Superior temporal gyrus (tissue), 1 donor: ENCODE results near the gene DENND1A.

ENCODE experiments used
- DNase-seq: peaks from one replicate; pipeline ENCODE4 v3.0.0-alpha.2; 2016; ENCODE audit errors: extremely low spot score

The DENND1A gene

DNA sequence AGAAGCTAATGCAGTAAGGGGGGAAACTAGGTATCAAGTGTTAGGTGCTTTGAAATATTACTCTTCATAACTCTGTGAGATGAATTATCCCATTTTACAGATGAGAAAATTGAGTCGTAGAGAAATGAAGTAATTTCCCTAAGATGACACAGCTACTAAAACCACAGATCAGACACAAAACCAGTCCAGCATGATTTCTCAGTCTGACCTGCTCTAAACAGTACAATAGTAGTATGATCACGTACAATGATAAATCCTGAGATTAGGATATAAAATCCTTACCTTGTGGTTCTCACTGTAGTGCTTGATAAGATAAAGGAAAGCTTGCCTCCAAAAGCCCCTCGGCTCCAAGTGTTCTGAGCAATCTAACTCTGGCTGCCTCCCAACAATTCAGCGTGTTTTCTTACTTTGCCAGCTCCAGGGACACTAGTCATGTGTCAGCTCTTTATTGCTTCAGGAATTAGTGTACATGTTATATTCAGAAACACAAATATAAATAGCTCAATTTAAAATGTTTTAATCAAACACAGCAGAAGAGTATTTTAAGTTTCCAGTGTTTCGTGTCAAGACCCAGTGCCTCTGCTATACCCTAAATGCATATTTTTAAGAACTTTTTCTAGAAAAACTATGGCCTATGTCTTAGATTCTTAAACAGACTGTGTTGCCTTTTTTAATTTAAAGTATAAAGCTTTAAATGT lies 243.6 kb downstream of the DENND1A start:
- DNase-seq, result peak; percentile 52

DNA sequence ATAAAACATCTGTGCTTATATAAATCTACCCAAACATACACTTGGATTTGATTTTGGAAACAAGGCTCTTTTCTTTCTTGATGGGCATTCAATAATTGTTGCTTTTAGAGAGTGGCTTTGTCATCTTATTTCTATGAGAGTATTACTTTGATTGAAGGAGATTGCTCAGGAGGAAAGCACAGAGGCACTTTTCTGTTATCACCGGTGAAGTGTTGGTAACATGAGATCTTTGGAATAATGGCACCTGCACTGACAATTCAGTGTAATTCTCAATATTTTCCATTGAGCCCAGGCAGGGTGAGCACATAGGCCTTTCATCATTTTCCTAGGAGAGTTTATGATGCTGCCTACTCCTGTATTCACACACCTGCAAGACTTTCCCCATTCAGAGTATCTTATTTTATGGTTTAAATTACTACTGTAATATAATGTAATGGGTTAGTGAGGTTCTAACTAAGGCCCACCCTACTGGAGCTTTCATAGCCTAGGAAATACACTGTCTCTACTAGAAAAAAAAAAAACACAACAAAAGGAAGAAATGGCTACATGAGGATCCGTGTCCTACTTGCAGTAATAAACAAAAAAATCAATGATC lies 244.3 kb downstream of the DENND1A start:
- DNase-seq, result no peak

DNA sequence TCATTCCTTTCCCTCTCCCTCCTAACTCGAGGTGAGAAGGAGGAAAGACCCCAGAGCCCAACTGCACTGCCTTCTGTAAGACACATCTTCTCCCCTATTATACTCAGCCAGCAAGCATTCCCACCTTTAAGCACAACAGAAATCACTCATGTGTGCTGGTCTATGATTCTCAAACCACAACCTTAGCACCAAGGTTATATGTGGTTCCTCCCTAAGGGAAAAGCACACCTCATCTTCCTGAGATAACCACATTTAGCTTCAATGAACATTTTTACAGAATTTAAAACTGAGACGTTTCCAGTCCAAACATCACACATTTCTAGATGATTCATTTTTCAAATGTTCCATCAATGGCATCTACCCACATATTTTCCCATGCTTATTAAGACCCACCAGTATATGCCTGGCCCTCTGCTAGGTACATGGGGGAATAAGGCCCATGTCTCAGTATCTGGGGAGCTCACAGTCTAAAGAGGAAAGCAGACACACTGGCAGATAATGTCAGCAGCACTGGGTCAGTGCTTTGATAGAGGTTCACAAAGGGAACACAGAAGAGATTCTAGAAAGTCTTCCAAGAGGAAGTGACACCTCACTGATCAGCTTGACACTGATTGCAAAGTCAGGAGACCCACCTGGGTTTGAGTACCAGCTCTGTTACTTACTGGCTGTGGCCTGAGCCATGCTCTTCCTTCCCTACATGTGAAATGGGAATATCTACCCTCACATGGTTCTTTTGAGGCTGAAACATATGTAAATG lies 245.4 kb downstream of the DENND1A start:
- DNase-seq, result no peak

DNA sequence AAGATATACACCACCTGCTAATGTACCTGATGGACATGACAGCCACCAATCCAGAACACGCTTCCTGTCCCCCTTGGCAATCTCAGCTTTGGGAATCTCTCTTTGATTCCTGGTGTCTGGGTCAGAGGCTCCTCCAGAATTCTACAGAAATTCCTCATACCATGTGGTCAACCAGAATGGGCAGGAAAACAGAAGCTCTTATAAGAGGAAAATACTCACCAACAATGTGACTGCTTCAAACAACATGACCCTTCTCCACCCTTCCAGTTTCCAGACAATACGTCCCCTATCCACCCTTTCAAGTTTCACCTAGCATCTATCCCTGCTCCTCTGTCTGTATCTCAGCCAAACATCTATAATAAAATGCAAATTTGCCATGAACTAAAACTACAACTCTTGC lies 247.2 kb downstream of the DENND1A start:
- DNase-seq, result no peak

DNA sequence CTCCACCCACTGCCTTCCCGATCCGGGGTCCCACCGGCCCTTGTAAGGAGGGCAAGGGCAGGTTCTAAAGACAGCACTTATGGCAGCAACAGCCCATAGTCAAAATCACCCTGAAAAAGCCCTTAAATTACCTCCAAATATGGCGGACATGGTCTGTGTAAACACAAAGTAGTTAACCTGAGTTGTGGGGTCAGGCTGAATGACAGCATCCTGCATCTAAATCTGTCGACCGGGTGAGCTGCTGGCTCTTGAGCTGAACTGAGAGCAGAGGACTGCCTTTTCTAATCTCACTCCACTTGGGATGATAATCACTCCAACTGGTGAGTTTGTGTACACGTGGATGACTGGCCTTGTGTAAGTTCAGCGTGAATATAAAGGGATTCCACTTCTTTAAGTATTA lies 249.6 kb downstream of the DENND1A start:
- DNase-seq, result no peak

DNA sequence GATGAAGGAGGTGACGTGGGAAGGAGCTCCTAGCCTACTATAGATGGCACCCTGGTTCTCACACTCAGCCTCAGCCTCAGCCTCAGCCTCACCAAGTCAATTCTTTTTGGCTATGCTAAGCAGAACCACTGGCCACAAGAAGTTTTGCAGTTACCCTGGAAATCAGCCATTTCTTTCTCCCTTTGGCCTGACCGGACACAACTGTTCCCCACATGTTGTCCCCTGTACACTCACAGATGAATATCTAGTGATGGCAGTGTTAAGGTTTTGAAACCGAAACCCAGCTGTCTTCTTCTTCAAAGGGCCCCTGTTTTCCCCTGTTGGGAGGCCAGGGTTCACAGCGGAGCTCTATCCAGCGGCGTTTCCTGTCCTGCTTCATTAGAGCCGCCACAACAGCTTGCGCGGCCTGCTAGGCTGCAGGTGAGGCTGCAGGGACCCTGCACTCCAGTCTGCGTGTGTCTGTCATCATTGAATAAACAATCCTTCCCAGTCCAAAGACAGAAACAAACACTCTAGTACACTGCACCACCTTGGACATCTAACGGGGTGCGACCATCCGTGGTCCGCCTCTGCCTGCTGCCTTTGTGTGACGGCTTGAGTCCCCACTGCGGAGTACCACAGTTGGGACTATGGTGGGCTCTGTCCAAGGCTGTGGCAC lies 250.5 kb downstream of the DENND1A start:
- no peak for DNase-seq

DNA sequence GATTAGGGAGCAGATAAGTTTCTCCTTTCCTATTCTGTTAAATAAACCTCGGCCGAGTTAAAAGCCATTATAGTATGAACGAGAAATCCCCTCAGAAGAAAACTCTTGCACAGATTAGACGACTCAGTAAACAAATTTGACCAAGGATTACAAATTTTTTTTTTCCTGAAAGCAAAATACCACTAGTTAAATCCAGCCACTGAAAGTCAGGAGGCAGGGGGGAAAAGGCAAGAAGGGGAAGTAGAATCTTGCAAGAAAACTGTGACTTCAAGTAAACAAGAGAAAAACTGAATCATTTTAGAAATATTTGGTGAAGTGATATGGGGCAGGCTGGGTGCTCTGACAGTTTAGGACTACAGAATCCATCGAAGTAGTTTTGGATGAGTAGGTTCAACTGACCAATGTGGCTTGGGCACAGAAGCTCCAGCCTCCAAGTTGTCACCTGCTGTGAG lies 251.0 kb downstream of the DENND1A start:
- DNase-seq, result no peak

DNA sequence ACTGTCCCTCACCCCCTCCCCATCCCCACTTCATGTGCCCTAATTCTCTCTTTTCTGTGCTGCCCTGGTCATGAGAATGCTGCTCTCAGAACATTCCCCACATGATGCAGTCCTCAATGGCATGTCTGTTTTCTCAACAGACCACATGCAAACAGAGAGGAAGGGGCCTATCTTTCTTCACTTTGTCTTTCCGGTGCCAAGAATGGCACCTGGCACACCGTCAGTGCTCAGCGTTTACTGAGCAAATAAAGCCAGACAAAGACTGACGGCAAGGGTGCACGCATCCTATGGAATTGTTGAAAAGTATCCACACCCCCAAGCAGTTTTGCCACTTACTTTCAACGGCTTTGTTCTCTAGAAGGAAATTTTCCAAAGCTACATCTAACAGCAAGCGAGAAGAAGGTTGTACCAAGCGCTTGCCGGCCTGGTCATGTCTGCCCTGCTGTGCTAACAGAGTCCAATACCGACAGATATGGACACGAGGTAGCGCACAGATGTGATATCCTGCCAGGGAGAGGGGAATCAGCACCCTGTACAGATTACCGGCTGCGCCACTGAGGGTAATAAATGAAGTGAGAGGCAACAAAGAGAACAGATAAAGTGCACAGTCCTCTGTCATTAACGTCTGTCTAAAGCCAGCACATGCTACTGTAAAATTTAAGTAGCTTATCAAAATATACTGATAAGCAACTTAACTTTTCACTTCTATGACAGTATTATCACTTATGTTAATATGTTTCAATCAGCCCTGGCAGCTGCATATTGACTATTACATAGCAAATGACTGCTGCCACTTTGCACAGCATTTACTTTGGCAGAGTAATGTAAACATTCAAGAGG lies 251.7 kb downstream of the DENND1A start:
- no peak for DNase-seq

DNA sequence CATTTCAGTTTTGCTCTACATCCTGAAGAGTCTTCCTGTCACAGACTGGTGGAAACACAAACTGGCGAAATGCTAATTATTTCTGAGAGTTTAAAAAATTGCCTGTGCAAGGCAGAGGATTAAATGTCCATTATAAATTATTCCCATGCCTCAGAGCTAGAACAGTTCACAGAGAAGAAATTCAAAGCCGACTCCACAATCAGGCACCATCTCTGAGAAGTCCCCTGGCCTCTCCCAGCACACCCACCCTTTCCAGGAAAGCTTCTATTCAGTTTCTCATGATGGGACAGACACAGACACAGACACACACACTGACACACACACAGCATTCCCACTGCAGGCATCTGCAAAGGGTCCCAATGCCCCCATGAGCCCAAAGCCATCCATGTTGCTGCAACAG lies 253.1 kb downstream of the DENND1A start:
- DNase-seq, result no peak

DNA sequence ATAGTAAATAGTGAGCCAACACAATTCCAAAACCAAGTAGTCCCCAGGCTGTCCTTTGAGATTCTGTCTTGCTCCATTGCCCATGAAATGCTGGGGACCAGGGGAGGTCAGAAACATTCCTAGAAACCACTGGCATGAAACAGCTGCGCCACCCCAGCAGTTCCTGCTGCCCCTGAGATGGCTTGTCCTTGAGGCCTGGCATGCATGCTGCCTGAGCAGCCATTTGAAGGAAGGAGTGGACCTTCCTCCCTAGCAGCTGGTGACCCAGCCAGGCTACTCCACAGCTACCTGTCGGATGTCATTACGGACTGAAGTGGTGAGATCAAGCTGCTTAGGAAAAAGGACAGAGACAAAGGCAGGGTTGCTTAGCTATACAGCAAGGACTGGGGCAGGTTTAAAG lies 260.6 kb downstream of the DENND1A start:
- DNase-seq, result no peak

DNA sequence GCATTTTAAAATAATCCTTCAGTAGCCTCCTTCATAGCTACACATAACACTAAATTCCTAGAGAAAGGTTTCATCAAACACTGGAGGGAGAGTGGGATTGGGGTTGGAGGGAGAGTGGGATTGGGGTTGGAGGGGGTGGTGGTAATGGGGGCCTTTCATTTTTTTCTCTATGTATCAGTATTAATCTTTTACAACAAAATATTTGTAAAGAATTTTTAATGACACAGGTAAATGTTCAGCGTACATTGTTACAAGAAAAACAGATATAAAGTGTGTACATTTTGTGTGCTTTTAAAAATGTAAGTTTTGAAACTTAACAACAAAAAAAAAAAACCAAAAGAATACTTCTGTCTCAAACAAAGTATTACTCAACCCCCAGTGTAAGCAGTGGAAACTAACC lies 266.4 kb downstream of the DENND1A start:
- no peak for DNase-seq

DNA sequence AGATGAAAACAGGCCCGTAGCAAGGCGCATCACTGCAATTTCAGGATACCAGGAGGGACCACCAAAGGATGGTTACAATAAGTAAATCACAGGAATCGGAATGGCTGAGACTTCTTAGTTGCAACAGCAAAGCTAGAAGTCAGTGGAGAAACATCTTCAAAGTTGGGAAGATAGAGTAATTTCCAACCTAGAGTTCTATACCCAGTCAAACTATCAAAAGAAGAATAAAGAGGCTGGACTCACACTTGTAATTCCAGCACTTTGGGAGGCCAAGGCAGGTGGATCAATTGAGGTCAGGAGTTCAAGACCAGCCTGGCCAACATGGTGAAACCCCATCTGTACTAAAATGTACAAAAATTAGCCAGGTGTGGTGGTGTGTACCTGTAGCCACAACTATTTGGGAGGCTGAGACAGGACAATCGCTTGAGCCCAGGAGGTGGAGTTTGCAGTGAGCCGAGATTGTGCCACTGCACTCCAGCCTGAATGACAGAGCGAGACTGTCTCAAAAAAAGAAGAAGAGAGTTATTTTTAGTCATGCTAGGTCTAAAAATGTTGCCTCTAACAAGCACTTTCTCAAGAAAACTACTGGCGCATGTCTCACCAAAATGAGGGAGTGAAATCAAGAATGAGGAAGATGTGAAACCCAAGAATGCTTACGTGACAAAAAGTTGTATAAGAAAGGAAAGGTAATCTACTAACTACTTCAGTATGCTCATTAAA lies 267.7 kb downstream of the DENND1A start:
- DNase-seq, result no peak

DNA sequence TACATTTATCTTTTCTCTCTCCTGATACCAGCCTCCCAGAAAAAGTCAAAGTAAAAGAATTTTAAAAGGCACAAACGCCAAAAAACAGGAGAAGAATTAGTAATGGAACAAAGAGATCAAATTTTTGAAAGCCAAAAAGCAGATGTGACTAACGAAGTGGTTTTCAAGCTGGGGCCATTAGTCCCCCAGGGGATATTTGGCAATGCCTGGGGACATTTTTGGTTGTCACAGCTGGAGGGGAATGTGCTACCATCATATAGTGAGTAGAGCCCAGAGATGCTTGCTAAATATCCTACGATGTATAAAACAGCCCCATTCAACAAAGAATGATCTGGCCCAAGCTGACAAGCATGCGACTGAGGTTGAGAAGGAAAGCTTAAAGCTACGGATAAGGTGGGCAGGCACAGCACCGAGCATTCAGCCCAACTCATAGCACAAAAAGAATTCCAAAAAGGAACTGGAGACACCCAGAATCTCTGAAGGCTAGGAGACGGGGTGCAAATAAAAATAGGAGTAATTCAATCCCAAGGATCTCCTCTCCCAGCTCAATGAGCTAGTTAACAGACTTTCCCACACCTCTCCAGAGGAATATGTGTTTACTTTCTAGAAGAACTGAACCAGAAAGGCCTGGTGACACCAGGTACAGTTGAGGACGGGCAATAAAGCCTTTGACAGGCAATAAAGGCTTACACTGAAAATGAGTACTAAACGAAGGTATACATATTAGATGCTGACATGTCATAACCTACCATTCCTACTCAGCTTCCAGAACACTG lies 269.0 kb downstream of the DENND1A start:
- DNase-seq, result no peak

DNA sequence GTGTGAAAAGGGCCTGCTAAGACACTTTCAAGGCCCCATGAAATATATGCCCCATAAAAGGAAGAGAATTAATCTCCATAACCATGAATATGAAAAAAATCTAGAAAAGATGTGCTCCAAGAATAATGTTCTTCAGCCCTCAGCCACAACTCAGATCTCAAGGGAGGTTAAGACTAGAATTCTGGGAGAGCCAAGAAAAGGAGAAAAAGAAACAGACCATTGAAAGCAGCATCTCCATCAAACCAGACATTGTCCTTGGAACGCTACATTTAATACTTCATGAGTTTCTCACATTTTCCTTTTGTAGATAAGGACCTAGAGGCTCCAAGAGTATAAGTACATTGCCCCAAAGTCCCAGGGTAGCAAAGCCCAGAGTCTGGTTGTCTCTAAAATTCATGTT lies 270.6 kb downstream of the DENND1A start:
- DNase-seq, result no peak

DNA sequence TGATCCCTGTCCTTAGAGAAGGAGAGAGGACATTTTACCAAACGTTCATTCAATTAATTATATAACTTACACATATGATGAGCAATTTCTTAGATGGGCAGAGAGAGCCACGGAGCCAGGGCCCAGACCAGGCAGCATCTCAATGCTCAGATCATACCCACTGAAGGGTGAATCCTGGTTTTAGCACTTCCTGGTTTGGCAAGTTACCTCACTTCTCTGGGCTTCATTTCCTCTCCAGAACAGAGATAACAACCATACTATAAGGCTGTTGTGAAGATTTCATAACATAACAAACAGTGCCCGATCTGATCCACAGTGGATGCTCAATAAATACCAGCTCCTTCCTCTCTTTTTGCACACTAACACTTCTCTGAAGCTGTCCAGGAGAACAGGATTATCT lies 271.1 kb downstream of the DENND1A start:
- no peak for DNase-seq

DNA sequence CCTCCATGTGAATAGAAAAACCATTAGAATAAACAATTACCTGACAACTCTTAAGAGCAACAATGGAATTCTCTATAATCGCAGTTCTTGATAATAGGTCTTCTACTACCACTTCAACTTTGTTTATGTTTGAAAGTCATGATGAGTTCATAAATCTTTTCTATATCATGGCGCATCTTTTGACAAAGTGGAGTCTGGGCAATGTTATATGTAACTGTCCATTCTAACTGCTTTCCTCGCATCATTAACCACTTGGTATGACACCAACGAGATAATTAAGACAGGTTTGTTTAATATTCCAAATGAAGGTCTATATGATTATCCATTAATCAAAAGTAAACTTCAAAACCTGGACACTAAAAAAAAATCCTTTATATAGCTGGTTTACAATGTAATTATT lies 272.0 kb downstream of the DENND1A start:
- DNase-seq, result no peak

DNA sequence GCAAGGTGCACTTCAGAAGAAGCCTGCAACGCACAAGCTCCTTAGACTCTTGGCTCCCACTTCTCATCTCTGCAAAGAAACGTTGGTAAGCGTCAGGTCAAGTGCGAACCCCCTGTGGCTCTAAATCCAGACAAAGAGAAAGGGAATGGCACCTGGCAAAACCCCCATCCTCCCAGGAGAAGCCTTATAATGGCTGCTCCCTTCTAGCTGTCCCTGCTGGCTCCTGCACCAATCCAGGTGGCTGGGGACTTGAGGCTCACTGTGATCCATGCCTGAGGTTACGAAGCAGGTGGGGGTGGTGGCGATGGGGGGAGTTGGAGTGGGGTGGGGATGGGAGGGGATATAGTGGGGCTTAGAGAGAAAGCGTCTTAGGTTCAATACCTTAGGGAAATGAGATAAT lies 272.8 kb downstream of the DENND1A start:
- no peak for DNase-seq

DNA sequence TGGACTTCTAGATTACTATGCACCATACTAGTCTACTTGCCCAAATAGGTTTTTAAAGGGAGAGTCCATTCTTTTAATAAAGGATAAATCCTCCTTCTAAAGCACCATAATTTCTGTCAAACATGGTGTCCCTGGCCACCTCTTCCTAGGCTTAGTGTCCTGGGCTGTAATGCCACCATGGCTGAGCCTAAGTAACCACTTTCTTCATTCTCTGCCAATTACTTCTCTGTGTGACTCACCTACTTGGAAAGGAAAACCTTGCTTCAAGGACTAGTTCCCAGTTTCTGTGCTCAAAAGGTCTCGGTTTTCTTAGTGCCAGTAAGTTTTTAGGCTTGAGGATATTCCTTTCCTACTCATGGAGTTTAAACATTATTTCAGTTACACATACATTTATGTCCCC lies 273.4 kb downstream of the DENND1A start:
- DNase-seq, result no peak

DNA sequence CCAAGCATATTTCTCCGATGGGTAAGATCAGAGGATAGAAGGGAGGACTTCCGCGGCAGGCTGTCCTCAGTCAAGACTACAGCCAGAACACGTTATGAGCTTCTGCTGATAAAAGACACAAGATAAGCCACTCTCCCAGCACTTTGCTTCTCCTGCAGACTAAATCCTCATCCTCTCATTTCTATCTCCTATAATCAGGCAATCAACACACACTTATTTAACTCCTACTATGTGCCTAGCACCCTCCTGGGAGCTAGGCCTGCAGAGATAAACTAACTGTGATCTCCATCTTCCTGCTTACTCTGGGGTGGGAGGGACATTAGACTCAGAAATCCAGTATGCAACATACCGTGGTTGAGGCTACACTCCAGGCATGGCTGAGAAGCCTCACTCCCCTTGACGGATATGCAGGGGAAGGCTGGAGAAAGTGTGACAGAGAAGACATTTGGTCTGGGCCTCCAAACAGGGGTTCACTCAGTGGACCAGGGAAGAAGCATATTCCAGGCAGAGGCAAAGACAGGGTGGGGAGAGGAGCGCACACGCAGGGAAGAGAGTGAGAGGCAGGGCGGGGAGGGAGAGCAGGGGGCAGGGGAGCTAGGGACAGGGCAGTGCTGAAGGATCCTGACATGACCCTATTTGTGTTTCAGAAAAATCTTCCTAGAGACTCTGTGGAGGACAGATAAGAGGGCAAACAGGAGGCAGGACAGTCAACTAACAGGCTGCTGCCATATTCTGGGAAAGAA lies 274.1 kb downstream of the DENND1A start:
- DNase-seq, result no peak
